A673 (cell line): ENCODE data around the gene IER5.

Experiments used
- CTCF ChIP-seq: fragments of 300-800, 200-600 bp; sonication (generic); conservative IDR thresholded peaks from 2 replicates; pipeline ENCODE4 v1.5.1; 2017; ENCODE audit warnings: low read depth, mild to moderate bottlenecking, antibody characterized with exemption, low read length, moderate library complexity, mixed read lengths
- EZH2 ChIP-seq: fragments of 200-600 bp; sonication (generic); IDR thresholded peaks from 2 replicates; pipeline ENCODE4 v1.6.1; 2017; ENCODE audit warnings: borderline replicate concordance, low read depth, mild to moderate bottlenecking, mixed read lengths, antibody characterized with exemption, low read length; ENCODE audit not compliant: poor library complexity, severe bottlenecking

- TF ChIP-seq CTCF (no peak), EZH2 (no peak)
Measured at GRCh38 chr1:181057079-181057478, 31.4 kb upstream of the IER5 start.
